GM19463 (cell line): ENCODE results near the gene FAM20C.

ENCODE experiments used
- ATAC-seq: cut with Tn5 transposase; IDR thresholded peaks from one replicate; pipeline ENCODE4 v1.9.1; 2021; ENCODE audit warnings: mild to moderate bottlenecking, moderate library complexity; ENCODE audit not compliant: unreplicated experiment

Gene FAM20C

GRCh38 chr7:158771-159170, 33.6 kb upstream of the FAM20C start:
- no peak for ATAC-seq

GRCh38 chr7:159370-160270, 32.8 kb upstream of the FAM20C start:
- ATAC-seq = no peak

- no peak for ATAC-seq
Measured at GRCh38 chr7:160958-161725, 31.2 kb upstream of the FAM20C start.

- ATAC-seq = no peak
Measured at GRCh38 chr7:162632-163297, 29.6 kb upstream of the FAM20C start.

- ATAC-seq = no peak
Measured at GRCh38 chr7:163298-163695, 29.1 kb upstream of the FAM20C start.

GRCh38 chr7:163971-164881, 28.1 kb upstream of the FAM20C start:
- no peak for ATAC-seq

GRCh38 chr7:164882-165660, 27.3 kb upstream of the FAM20C start:
- ATAC-seq = no peak

- no peak for ATAC-seq
Measured at GRCh38 chr7:165661-166337, 26.6 kb upstream of the FAM20C start.

GRCh38 chr7:166338-167060, 25.9 kb upstream of the FAM20C start:
- no peak for ATAC-seq

GRCh38 chr7:167090-167855, 25.1 kb upstream of the FAM20C start:
- ATAC-seq = no peak

- no peak for ATAC-seq
Measured at GRCh38 chr7:167976-168791, 24.2 kb upstream of the FAM20C start.

- no peak for ATAC-seq
Measured at GRCh38 chr7:169276-170172, 22.8 kb upstream of the FAM20C start.

- no peak for ATAC-seq
Measured at GRCh38 chr7:170551-171363, 21.6 kb upstream of the FAM20C start.

GRCh38 chr7:171364-171904, 20.9 kb upstream of the FAM20C start:
- ATAC-seq = no peak
